GM12878 (cell line): ENCODE measurements around the gene NT5DC3. TPM values are rescaled to one million over a fixed set of nuclear protein-coding genes. Genes with fewer than 3 reads are reported as not detected.

Experiments
- ATAC-seq: fragments of 200-7000 bp; cut with Tn5 transposase; 3 replicates; pipeline ENCODE4 v1.9.1; 2020; ENCODE audit warnings: mild to moderate bottlenecking, moderate library complexity
- BruUV-seq: library from RNA; stranded (reverse); fragments of 400-500 nt; replicated peaks from 2 replicates; lab custom pipeline; 2021; lab: Mats Ljungman, UMichigan
- CTCF ChIA-PET: fragments of 300-600 bp; sonication (Branson Sonifier 250); formaldehyde crosslinking; extraction: SDS; loops from one replicate; lab custom pipeline; 2021; ENCODE audit warnings: inconsistent platforms; lab: Yijun Ruan, JAX
- POLR2A ChIA-PET: fragments of 350-600 bp; formaldehyde crosslinking; extraction: SDS; loops from one replicate; lab custom pipeline; 2021; ENCODE audit warnings: inconsistent platforms; lab: Charles Lee
- RAD21 ChIA-PET: fragments of 300-600 bp; sonication (Branson Sonifier 250); formaldehyde crosslinking; loops from one replicate; lab custom pipeline; 2023; ENCODE audit warnings: antibody characterized with exemption; ENCODE audit not compliant: unreplicated experiment; lab: Charles Lee
- SMC1A ChIA-PET: fragments of 300-600 bp; sonication (Branson Sonifier 250); formaldehyde crosslinking; loops from one replicate; lab custom pipeline; 2023; ENCODE audit not compliant: unreplicated experiment, uncharacterized antibody; lab: Charles Lee
- DNase-seq: peaks from one replicate; pipeline ENCODE4 v3.0.0-alpha.2; 2011; ENCODE audit warnings: low read depth, low spot score
- FAIRE-seq: peaks from 3 replicates; lab custom pipeline; 2011; peaks lifted over from hg19 to GRCh38; lab: Jason Lieb, UNC
- H2AFZ ChIP-seq: 2 replicates; pipeline ENCODE4 v1.6.0; 2011; ENCODE audit warnings: low read depth, low read length, control low read depth; ENCODE audit not compliant: control insufficient read depth
- H3K27ac ChIP-seq: 2 replicates; pipeline ENCODE4 v1.5.1; 2011; ENCODE audit warnings: control low read depth; ENCODE audit not compliant: control insufficient read depth, insufficient read depth
- H3K27me3 ChIP-seq, 2 experiments: replicated peaks in 1 of 2; 2 replicates each; pipeline versions ENCODE4 v1.6.0 to v1.6.1; 2011; ENCODE audit warnings: low read length in 1 of 2; ENCODE audit not compliant: control insufficient read depth in 2 of 2, insufficient read depth in 2 of 2
- H3K36me3 ChIP-seq, 2 experiments: 2 replicates each; pipeline ENCODE4 v1.5.1; 2011; ENCODE audit warnings: low read length in 1 of 2; ENCODE audit not compliant: control insufficient read depth in 2 of 2, insufficient read depth in 2 of 2
- H3K4me1 ChIP-seq: 2 replicates; pipeline ENCODE4 v1.6.1; 2011; ENCODE audit warnings: mild to moderate bottlenecking, low read length, moderate library complexity, mixed read lengths; ENCODE audit not compliant: control insufficient read depth, insufficient read depth
- H3K4me2 ChIP-seq: 2 replicates; pipeline ENCODE4 v1.6.0; 2011; ENCODE audit warnings: control low read depth; ENCODE audit not compliant: control insufficient read depth, insufficient read depth
- H3K4me3 ChIP-seq: fragments of 200-600 bp; sonication (generic); 2 replicates; pipeline ENCODE4 v1.5.1; 2016
- H3K79me2 ChIP-seq: 2 replicates; pipeline ENCODE4 v1.6.0; 2011; ENCODE audit warnings: low read length; ENCODE audit not compliant: control insufficient read depth, insufficient read depth
- H3K9ac ChIP-seq: 2 replicates; pipeline ENCODE4 v1.8.0; 2011; ENCODE audit warnings: low read length, control low read depth, mixed read lengths; ENCODE audit not compliant: control insufficient read depth, insufficient read depth
- H3K9me3 ChIP-seq: replicated peaks from 3 replicates; pipeline ENCODE4 v1.5.1; 2011; ENCODE audit warnings: mild to moderate bottlenecking, low read length; ENCODE audit not compliant: control insufficient read depth, insufficient read depth
- H4K20me1 ChIP-seq: 2 replicates; pipeline ENCODE4 v1.6.0; 2011; ENCODE audit not compliant: control insufficient read depth, insufficient read depth
- EP300 ChIP-seq, 2 experiments: fragments of 150-350 bp in 1 of 2; IDR thresholded peaks; 2 replicates each; pipeline ENCODE4 v1.6.1; 2011 to 2012; ENCODE audit warnings: low read depth in 2 of 2, low read length in 2 of 2, borderline replicate concordance in 1 of 2, improper control_type of control experiment in 1 of 2, inconsistent platforms in 1 of 2; ENCODE audit not compliant: control insufficient read depth in 1 of 2
- GABPA ChIP-seq: IDR thresholded peaks from 2 replicates; pipeline ENCODE4 v1.6.1; 2014; ENCODE audit warnings: antibody characterized with exemption, low read depth, mild to moderate bottlenecking, inconsistent platforms
- NFXL1 ChIP-seq: fragments of 450-650 bp; IDR thresholded peaks from 2 replicates; pipeline ENCODE4 v1.6.1; 2017; ENCODE audit warnings: antibody characterized with exemption, mild to moderate bottlenecking, borderline replicate concordance
- PBX3 ChIP-seq: IDR thresholded peaks from 2 replicates; pipeline ENCODE4 v1.6.1; 2011; ENCODE audit warnings: mild to moderate bottlenecking, low read depth, low read length, moderate library complexity; ENCODE audit not compliant: insufficient replicate concordance
- SIX5 ChIP-seq: IDR thresholded peaks from 2 replicates; pipeline ENCODE4 v1.6.1; 2011; ENCODE audit warnings: mild to moderate bottlenecking, low read depth, low read length, moderate library complexity; ENCODE audit not compliant: severe bottlenecking
- ZBED1 ChIP-seq: IDR thresholded peaks from 2 replicates; pipeline ENCODE4 v1.6.1; 2016; ENCODE audit warnings: borderline replicate concordance
- WGBS: methylation state at CpG from one replicate; pipeline ENCODE4 v1.1.6; 2016; ENCODE audit warnings: low lambda C conversion rate; ENCODE audit not compliant: insufficient replicate concordance, insufficient coverage; ENCODE audit errors: missing lambda C conversion rate; 5-methylcytosine and 5-hydroxymethylcytosine counted together
- in situ Hi-C: fragments of 300-500 bp; cut with MboI; formaldehyde crosslinking; loops from 9 replicates; pipeline ENCODE4 v1.14.3; 2018; ENCODE audit warnings: mixed read lengths
- intact Hi-C: fragments of 100-400 bp; cut with micrococcal nuclease; formaldehyde crosslinking; loops from one replicate; pipeline ENCODE4 v1.14.2; 2022; ENCODE audit not compliant: unreplicated experiment
- polyA plus RNA-seq, 11 experiments: library from polyadenylated mRNA; depleted of rRNA in 4 of 11; unstranded in 6 of 11; stranded (reverse) in 5 of 11; fragments of >200 nt; fragmentation: Nextera tagmentation in 4 of 11; fragmentation: Illumina TruSeq in 1 of 11; extraction: Ambion mirVana in 4 of 11; extraction: Trizol in 1 of 11; gene quantifications; 1 replicate in 1 of 11; 2 replicates in 10 of 11; pipeline versions ENCODE4 v1.2.1 to v1.2.3, GENCODE V29; 2011 to 2016; ENCODE audit warnings: inconsistent platforms in 2 of 11, missing spikeins in 2 of 11, low read depth in 1 of 11
- total RNA-seq, 4 experiments: library from RNA; depleted of rRNA in 3 of 4; stranded (reverse); fragments of >200 nt in 3 of 4; fragmentation: Illumina TruSeq in 1 of 4; extraction: Trizol in 1 of 4; gene quantifications; 2 replicates each; pipeline versions ENCODE4 v1.2.1 to v1.2.3, GENCODE V29; 2013 to 2021
- TF ChIP-seq, protein P1 (sequence below): fragments of 450-650 bp; IDR thresholded peaks from 2 replicates; pipeline ENCODE4 v1.6.1; 2017; ENCODE audit warnings: mild to moderate bottlenecking, moderate library complexity

NT5DC3 gene
- total and polyA plus RNA-seq, 10 of the 15 experiments (the other 5 are each of a cell fraction or from before 2014, with no cell fraction given): 2.0 to 12.4 (median 5.9) TPM

DNA sequence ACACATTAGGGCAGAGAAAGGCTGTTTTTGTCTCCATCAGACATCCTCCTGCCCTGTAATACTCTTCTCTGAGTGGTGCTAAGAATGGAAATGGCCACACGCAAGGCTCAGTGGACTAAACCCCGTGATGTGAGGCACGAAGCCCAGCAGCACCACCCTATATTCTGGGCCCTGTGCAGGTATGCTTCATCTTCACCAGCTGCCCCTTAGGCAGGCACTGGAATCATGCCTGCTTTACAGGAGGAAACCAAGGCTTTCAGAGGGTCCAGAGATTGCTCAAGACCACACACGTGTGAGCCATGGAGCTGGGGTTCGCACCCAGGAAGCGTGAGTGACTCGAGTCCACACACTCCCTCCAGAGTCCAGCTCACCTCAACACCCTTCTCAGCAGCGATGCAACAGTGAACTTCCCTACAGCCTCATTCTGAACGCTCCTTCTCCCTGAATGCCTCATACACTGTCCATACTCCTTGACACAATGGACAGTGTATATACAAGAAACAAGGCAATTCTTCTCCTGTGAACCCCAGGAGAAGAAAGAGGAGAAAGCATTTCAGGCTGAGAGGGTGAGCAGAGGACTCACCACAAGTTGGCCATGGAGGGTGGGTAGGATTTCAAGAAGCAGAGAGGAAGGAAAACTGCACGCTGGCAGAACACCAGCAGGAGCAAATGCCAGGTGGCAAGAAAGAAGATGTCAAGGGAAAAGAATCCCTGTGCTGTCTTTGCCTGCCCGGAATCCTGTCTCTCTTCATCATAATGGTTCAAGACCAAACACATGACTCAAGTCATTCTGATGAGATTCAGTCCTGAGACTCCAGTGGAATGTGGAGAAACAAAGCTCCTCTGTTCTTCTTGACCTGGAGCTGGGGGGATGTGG, 39.1 kb downstream of the NT5DC3 start (continued):
- TF ChIP-seq, protein P1, sequence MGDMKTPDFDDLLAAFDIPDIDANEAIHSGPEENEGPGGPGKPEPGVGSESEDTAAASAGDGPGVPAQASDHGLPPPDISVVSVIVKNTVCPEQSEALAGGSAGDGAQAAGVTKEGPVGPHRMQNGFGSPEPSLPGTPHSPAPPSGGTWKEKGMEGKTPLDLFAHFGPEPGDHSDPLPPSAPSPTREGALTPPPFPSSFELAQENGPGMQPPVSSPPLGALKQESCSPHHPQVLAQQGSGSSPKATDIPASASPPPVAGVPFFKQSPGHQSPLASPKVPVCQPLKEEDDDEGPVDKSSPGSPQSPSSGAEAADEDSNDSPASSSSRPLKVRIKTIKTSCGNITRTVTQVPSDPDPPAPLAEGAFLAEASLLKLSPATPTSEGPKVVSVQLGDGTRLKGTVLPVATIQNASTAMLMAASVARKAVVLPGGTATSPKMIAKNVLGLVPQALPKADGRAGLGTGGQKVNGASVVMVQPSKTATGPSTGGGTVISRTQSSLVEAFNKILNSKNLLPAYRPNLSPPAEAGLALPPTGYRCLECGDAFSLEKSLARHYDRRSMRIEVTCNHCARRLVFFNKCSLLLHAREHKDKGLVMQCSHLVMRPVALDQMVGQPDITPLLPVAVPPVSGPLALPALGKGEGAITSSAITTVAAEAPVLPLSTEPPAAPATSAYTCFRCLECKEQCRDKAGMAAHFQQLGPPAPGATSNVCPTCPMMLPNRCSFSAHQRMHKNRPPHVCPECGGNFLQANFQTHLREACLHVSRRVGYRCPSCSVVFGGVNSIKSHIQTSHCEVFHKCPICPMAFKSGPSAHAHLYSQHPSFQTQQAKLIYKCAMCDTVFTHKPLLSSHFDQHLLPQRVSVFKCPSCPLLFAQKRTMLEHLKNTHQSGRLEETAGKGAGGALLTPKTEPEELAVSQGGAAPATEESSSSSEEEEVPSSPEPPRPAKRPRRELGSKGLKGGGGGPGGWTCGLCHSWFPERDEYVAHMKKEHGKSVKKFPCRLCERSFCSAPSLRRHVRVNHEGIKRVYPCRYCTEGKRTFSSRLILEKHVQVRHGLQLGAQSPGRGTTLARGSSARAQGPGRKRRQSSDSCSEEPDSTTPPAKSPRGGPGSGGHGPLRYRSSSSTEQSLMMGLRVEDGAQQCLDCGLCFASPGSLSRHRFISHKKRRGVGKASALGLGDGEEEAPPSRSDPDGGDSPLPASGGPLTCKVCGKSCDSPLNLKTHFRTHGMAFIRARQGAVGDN: no peak
- no peak for TF ChIP-seq GABPA

DNA sequence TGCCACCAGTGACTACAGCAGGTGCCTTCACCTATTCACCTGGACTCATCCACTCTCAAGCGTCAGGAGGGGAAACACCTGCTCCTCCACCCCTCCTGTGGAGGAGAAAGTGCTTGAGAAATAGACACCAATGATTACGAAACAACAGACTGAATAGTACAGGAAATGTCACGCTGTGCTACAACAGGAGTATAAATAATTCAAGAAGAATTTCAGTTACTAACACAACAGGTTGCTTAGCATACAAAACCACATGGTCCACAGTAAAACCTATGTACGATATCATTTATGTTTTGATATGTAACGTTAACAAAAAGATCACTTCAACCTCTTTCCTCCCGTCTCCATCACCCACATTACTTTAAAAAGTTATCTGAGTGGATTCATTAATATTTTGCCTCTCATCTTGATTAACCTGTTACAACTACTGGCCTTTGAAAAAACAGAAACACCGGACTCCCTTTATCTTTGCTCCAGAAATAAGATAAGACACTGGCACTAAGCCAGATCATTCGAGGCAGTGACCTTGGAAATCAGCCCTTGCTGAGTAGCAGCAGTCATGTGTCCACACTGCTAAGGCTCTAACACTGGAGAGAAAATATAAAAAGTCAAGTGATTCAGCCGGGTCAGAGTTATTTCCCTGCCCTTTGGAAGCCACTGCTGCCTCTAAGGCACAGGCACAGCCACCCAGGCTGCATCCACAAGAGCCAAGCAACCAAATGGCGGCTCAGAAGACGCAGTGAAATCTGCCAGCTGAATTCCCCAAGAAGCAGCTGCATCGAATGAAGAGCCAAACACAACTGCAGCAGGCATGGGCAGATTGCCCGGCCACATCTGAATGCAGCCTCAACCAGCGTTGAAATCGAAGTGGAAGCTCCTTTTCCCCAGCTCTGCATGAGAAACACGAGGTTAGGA, 40.9 kb downstream of the NT5DC3 start:
- no peak for DNase-seq
- intact Hi-C loops (no loop called here), in situ Hi-C loops (no loop called here)
- no TSS peak for BruUV-seq
- 78% methylated on average over 16 of the region's 16 CpGs for WGBS
- H4K20me1 ChIP-seq: no peaks in the 10 kb centered on the region
- no peak overlapping the region for H3K4me2 ChIP-seq
- SMC1A ChIA-PET: interaction anchor here (1.4 kb wide), 1 partner anchor 30 kb away, joined by 4 read pairs; no protein-coding TSS in a partner anchor
- H3K27ac ChIP-seq: no peak overlapping the region
- no peaks in the 10 kb centered on the region for H3K4me1 ChIP-seq
- H3K36me3 ChIP-seq: peaks cover 3 to 5% of the 10 kb centered on the region in 2 experiments; a peak in 2 of 4 replicates
- POLR2A ChIA-PET: no interaction called here
- no peaks in the 10 kb centered on the region for H3K9me3 ChIP-seq
- FAIRE-seq: no peak
- no peak overlapping the region for H3K9ac ChIP-seq
- no peaks in the 10 kb centered on the region for H3K27me3 ChIP-seq
- H3K79me2 ChIP-seq: no peaks in the 10 kb centered on the region
- no peak overlapping the region for H2AFZ ChIP-seq
- RAD21 ChIA-PET: no interaction called here
- CTCF ChIA-PET: no interaction called here
- H3K4me3 ChIP-seq: no peak overlapping the region
- no peak for ATAC-seq
- TF ChIP-seq, protein P1: no peak
- TF ChIP-seq PBX3: no peak
- TF ChIP-seq NFXL1: no peak
- TF ChIP-seq SIX5: no peak
- TF ChIP-seq ZBED1: no peak
- no peak for TF ChIP-seq EP300 (IDR thresholded peaks at IDR 0.05; ENCODE audit: borderline replicate concordance in 1 of 2, control insufficient read depth in 1 of 2, low read depth in 2 of 2, low read length in 2 of 2)
